GM18498 (cell line): ENCODE measurements around the gene B4GALNT1.
"Not testable (repeated sequence)": the region's sequence is repeated elsewhere in the genome, so short reads cannot be mapped to it uniquely, and the experiment has no call there.

Experiments
- ATAC-seq: cut with Tn5 transposase; IDR thresholded peaks from one replicate; pipeline ENCODE4 v1.9.1; 2021; ENCODE audit warnings: mild to moderate bottlenecking, moderate library complexity; ENCODE audit not compliant: unreplicated experiment

Gene B4GALNT1

GRCh38 chr12:57638096-57638495 lies 5.1 kb upstream of the B4GALNT1 start:
- no peak for ATAC-seq

GRCh38 chr12:57637364-57637763 lies 4.4 kb upstream of the B4GALNT1 start:
- ATAC-seq = no peak

DNA sequence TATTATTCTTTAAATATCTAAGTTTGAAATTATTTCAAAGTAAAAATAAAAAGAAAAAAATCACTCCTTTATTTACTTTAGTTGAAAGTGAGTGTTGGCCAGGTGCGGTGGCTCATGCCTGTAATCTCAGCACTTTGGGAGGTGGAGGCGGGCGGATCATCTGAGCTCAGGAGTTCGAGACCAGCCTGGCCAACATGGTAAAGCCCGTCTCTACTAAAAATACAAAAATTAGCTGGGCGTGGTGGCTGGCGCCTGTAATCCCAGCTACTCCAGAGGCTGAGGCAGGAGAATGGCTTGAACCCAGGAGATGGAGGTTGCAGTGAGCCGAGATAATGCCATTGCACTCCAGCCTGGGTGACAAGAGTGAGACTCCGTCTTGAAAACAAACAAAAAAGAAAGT lies 3.7 kb upstream of the B4GALNT1 start:
- ATAC-seq = not testable (repeated sequence)

GRCh38 chr12:57632073-57632957 lies 686 bp downstream of the B4GALNT1 start:
- no peak for ATAC-seq

DNA sequence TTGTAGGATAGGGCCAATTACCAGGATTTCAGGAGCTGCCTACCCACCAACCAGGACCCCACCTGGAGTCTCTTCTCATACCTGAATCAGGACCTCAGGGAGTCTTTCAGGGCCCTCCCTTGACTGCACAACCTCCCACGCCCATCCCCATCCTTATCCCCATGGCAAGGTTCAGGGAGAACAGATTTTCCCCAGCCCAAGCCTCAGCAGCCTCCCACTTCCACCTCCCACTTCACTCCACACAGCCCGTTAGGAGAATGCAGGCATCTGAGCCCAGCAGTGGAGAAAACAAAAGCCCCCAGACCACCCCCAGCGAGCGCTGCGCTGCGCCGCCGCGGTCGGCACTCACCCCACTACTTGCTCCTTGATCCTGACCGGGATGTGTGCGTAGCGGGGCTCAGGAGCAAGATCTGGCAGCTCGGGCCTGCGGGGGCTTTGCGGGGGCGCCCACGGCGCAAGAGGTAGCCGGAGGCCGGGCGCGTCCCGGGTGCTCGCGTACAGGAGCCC lies 1.4 kb downstream of the B4GALNT1 start:
- no peak for ATAC-seq

DNA sequence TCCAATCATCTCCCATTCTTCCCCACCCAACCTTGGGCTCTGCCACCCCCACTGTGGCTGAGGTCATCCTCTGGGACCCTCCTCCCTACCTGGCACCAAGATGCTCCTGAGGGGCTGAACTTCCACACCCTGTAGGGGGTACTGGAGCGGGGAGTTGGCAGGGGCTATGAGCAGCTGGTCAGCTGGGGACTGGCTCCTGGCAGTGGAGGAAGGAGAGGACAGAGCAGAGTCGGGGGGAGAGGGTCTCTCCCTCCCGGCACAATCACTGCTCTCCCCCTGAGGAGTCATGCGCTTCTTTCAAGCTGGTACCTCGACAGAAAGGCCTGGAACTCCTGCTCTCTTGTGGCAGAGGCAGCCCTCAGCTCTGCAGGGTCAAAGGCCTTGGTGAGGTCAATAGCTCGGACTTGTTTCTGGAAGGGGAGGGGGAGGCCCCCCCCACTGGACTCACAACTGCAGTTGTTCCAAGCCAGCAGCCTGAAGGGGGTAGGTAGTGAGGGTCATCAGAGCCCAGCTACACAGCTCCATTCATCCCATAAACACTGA lies 2.0 kb downstream of the B4GALNT1 start:
- ATAC-seq = no peak

DNA sequence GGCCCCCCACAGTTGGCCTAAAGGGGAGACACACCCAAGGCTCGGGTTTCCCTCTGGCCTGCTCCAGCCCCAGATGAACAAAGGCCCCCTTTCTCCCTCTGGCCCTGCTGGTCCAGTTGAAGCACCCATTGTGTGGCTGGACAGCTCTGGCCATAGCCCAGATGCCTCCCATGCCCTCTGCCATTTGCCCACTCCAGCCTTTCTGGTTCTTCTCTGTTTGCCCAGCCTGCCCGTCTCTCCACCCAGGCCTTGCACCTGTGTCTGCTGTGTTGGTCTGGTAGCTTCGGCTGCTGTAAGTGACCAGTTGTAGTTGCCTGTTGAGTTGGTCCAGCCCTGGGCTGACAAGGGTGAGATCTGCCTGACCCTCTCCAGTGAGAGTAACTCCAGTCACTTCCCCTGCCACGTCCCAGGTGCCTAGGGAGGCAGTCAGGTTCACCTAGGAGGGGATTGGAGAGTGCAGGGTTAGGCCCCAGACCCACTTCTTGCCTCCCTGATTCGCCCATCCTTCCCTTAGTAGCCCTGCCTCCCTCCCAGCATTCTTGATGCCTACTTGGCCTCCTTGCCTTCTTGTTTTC lies 3.0 kb downstream of the B4GALNT1 start:
- ATAC-seq = no peak

DNA sequence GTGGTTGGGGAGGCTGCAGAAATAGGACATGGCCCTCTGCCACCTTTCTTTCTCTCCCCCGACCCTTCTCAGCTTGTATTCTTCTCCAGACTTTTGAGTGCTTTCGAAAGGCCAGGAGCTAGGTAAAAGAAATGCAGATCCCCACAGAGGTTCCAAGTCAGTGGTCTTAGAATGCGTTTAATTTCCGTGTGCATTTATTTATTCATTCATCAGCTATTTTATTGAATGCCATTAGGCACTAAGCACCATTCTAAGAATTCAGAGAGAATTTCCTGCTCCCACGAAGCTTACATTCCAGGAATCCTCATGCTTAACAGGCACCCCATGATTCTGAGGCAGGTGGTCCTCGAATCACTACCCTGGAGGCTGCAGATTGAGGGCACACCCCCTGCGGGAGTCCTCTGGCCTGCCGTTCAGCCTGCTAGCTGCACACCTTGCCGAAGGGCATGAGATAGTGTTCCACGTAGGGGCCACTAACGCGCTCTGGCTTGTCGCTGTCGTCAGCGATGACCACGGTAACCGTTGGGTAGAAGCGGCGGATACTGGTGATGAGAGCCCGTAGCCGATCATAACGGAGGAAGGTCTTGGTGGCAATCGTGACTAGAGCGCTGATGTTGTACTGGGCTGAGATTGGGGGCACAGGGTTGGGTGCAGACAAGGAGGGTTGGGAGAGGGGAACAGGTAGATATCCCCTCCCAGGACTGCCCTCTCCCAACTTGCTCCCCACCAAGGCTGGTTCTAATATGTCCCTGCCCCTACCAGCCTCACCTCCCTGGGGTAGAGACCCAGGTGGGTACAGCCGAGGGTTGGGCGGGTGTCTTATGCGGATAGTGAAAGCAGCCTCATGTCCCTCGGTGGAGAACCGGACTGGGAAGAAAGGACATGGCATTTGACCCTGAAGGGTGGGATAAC lies 4.5 kb downstream of the B4GALNT1 start:
- ATAC-seq = no peak

GRCh38 chr12:57627501-57628279 lies 5.3 kb downstream of the B4GALNT1 start:
- no peak for ATAC-seq

- ATAC-seq = no peak
Measured at GRCh38 chr12:57626921-57627445, 6.0 kb downstream of the B4GALNT1 start.

GRCh38 chr12:57626111-57626920 lies 6.7 kb downstream of the B4GALNT1 start:
- no peak for ATAC-seq

GRCh38 chr12:57625261-57626032 lies 7.6 kb downstream of the B4GALNT1 start:
- no peak for ATAC-seq

GRCh38 chr12:57624441-57625220 lies 8.4 kb downstream of the B4GALNT1 start:
- no peak for ATAC-seq

GRCh38 chr12:57623811-57624390 lies 9.1 kb downstream of the B4GALNT1 start:
- no peak for ATAC-seq

GRCh38 chr12:57623385-57623784 lies 9.6 kb downstream of the B4GALNT1 start:
- ATAC-seq = no peak

GRCh38 chr12:57622293-57623245 lies 10.4 kb downstream of the B4GALNT1 start:
- ATAC-seq = no peak
